Measurements from ENCODE around the gene SLC25A39. TPM values are rescaled to one million over a fixed set of nuclear protein-coding genes. Genes with fewer than 3 reads are reported as not detected.

The SLC25A39 gene
- total RNA-seq, 1 donor from 2014 or later = 61.2 TPM

- H3K9me3 Mint-ChIP-seq = no peaks in the 10 kb centered on the region
- H3K27ac Mint-ChIP-seq = no peak overlapping the region
- no peak overlapping the region for H2AFZ ChIP-seq (replicated peaks)
- no peak overlapping the region for H3K4me2 ChIP-seq
- no peak overlapping the region for H3K4me3 Mint-ChIP-seq
- H3K9me3 ChIP-seq (ENCODE audit: low read depth) = no peaks in the 10 kb centered on the region
- no peak overlapping the region for H3K27ac ChIP-seq
- peaks cover 88% of the 10 kb centered on the region for H4K20me1 ChIP-seq (ENCODE audit: low read depth)
- peaks cover 12% of the 10 kb centered on the region for H3K27me3 ChIP-seq
- no peaks in the 10 kb centered on the region for H3K36me3 ChIP-seq
- peaks cover 10% of the 10 kb centered on the region for H3K4me1 ChIP-seq
- no peak for TF ChIP-seq CTCF (IDR thresholded peaks at IDR 0.05)
- H3K4me1 Mint-ChIP-seq = peaks cover 17% of the 10 kb centered on the region
- H3K27me3 Mint-ChIP-seq (ENCODE audit: insufficient read depth, low read depth) = peaks cover 10% of the 10 kb centered on the region
- peaks cover 39% of the 10 kb centered on the region for H3F3A ChIP-seq (ENCODE audit: low read depth)
- H3K79me2 ChIP-seq (ENCODE audit: low read depth) = peaks cover 30% of the 10 kb centered on the region
- H3K4me3 ChIP-seq = no peak overlapping the region
- DNase-seq (ENCODE audit: low spot score) = no peak
- H3K9ac ChIP-seq = no peak overlapping the region
- peaks cover 9% of the 10 kb centered on the region for H3K36me3 Mint-ChIP-seq
Measured at GRCh38 chr17:44355642-44356099, 31.0 kb upstream of the SLC25A39 start.

- peaks cover 80% of the 10 kb centered on the region for H4K20me1 ChIP-seq (ENCODE audit: low read depth)
- H3F3A ChIP-seq (ENCODE audit: low read depth) = peaks cover 33% of the 10 kb centered on the region
- peaks cover 12% of the 10 kb centered on the region for H3K27me3 Mint-ChIP-seq (ENCODE audit: insufficient read depth, low read depth)
- H3K9ac ChIP-seq = no peak overlapping the region
- H3K4me1 Mint-ChIP-seq = peaks cover 9% of the 10 kb centered on the region
- peaks cover 2% of the 10 kb centered on the region for H3K4me1 ChIP-seq
- no peak overlapping the region for H3K27ac Mint-ChIP-seq
- no peaks in the 10 kb centered on the region for H3K9me3 Mint-ChIP-seq
- no peak overlapping the region for H3K27ac ChIP-seq
- peaks cover 9% of the 10 kb centered on the region for H3K36me3 Mint-ChIP-seq
- H3K36me3 ChIP-seq = no peaks in the 10 kb centered on the region
- H3K9me3 ChIP-seq (ENCODE audit: low read depth) = no peaks in the 10 kb centered on the region
- TF ChIP-seq CTCF (IDR thresholded peaks at IDR 0.05) = peak; percentile 63
- TF ChIP-seq EZH2 (IDR thresholded peaks at IDR 0.05) = no peak
- TF ChIP-seq EZH2phosphoT487 (IDR thresholded peaks at IDR 0.05) = no peak
- H3K27me3 ChIP-seq = peaks cover 12% of the 10 kb centered on the region
- H3K4me2 ChIP-seq = peak overlapping the region; percentile 63
- no peak overlapping the region for H3K4me3 ChIP-seq
- peaks cover 22% of the 10 kb centered on the region for H3K79me2 ChIP-seq (ENCODE audit: low read depth)
- H2AFZ ChIP-seq (replicated peaks) = no peak overlapping the region
- peak; percentile 91 for DNase-seq (ENCODE audit: low spot score)
- no peak overlapping the region for H3K4me3 Mint-ChIP-seq
Measured at GRCh38 chr17:44354582-44355561, 30.2 kb upstream of the SLC25A39 start.

- Histone ChIP-seq H3K9me3 (ENCODE audit: low read depth) (no peaks in the 10 kb centered on the region), H2AFZ (replicated peaks) (no peak overlapping the region), H3K27ac (no peak overlapping the region), H3K4me3 (peak overlapping the region; percentile 41), H3K27me3 (peaks cover 12% of the 10 kb centered on the region), H3K4me2 (peak overlapping the region; percentile 73), H3K36me3 (no peaks in the 10 kb centered on the region), H3K79me2 (ENCODE audit: low read depth) (peaks cover 12% of the 10 kb centered on the region), H3K9ac (no peak overlapping the region), H4K20me1 (ENCODE audit: low read depth) (peaks cover 69% of the 10 kb centered on the region), H3F3A (ENCODE audit: low read depth) (peaks cover 33% of the 10 kb centered on the region), H3K4me1 (no peaks in the 10 kb centered on the region)
- TF ChIP-seq CTCF (IDR thresholded peaks at IDR 0.05) (no peak), EZH2 (IDR thresholded peaks at IDR 0.05) (no peak)
- H3K27ac Mint-ChIP-seq = no peak overlapping the region
- no peaks in the 10 kb centered on the region for H3K9me3 Mint-ChIP-seq
- peak; percentile 81 for DNase-seq (ENCODE audit: low spot score)
- H3K4me1 Mint-ChIP-seq = peaks cover 4% of the 10 kb centered on the region
- H3K4me3 Mint-ChIP-seq = no peak overlapping the region
- peaks cover 7% of the 10 kb centered on the region for H3K36me3 Mint-ChIP-seq
- H3K27me3 Mint-ChIP-seq (ENCODE audit: insufficient read depth, low read depth) = peaks cover 12% of the 10 kb centered on the region
Measured at GRCh38 chr17:44353672-44354331, 29.2 kb upstream of the SLC25A39 start.

All from neural progenitor cell (in vitro differentiated cells).